GM12864 (cell line): Measurements from ENCODE around the gene CSNK1E.

Source experiments
- DNase-seq: peaks from one replicate; pipeline ENCODE4 v3.0.0-alpha.2; 2011; ENCODE audit warnings: low read depth
- H3K4me3 ChIP-seq: 2 replicates; pipeline ENCODE4 v1.5.1; 2011; ENCODE audit warnings: mild to moderate bottlenecking, low read depth, low read length, control low read depth
- CTCF ChIP-seq: IDR thresholded peaks from 2 replicates; pipeline ENCODE4 v1.5.1; 2011; ENCODE audit warnings: low read depth, mild to moderate bottlenecking, moderate library complexity, low read length, control low read depth, inconsistent platforms; ENCODE audit errors: missing control alignments

The CSNK1E gene

GRCh38 chr22:38300946-38301345 is 16.3 kb downstream of the CSNK1E start:
- no peak for DNase-seq
- no peak for TF ChIP-seq CTCF
- H3K4me3 ChIP-seq: no peak overlapping the region

- no peak overlapping the region for H3K4me3 ChIP-seq
- no peak for TF ChIP-seq CTCF
- no peak for DNase-seq
Measured at GRCh38 chr22:38300197-38300945, 16.9 kb downstream of the CSNK1E start.

GRCh38 chr22:38299770-38300102 is 17.5 kb downstream of the CSNK1E start:
- TF ChIP-seq CTCF: no peak
- no peak overlapping the region for H3K4me3 ChIP-seq
- DNase-seq: no peak

GRCh38 chr22:38298312-38299005 is 18.8 kb downstream of the CSNK1E start:
- TF ChIP-seq CTCF: peak; percentile 78
- no peak for DNase-seq
- H3K4me3 ChIP-seq: no peak overlapping the region

- no peak for DNase-seq
- H3K4me3 ChIP-seq: no peak overlapping the region
- TF ChIP-seq CTCF: no peak
Measured at GRCh38 chr22:38296372-38296771, 20.9 kb downstream of the CSNK1E start.

- DNase-seq: no peak
- H3K4me3 ChIP-seq: no peak overlapping the region
- TF ChIP-seq CTCF: no peak
Measured at GRCh38 chr22:38295863-38296262, 21.4 kb downstream of the CSNK1E start.

GRCh38 chr22:38295339-38295738 is 21.9 kb downstream of the CSNK1E start:
- DNase-seq: no peak
- no peak for TF ChIP-seq CTCF
- H3K4me3 ChIP-seq: no peak overlapping the region
